ENCODE measurements around the gene PLPPR2. TPM values are rescaled to one million over a fixed set of nuclear protein-coding genes. Genes with fewer than 3 reads are reported as not detected.
A peak's percentile ranks its signal among the peaks of the same experiment; 100 is the strongest.

PLPPR2 gene
- total RNA-seq, 2 donors from 2014 or later = 26.2 to 30.5 TPM

- Histone ChIP-seq H3K27ac (peak overlapping the region; percentile 71 to 77), H3K4me1 (peaks cover 0 to 37% of the 10 kb centered on the region in 2 donors), H3K9me3 (no peaks in the 10 kb centered on the region), H3K36me3 (no peaks in the 10 kb centered on the region), H3K4me3 (peak overlapping the region; percentile 48 to 56), H3K27me3 (no peaks in the 10 kb centered on the region)
- no peak for DNase-seq (ENCODE audit: low spot score)
- peak; percentile 46 to 77 for TF ChIP-seq CTCF (IDR thresholded peaks at IDR 0.05)
Measured at GRCh38 chr19:11382898-11383705, 27.9 kb downstream of the PLPPR2 start.

- H3K27ac ChIP-seq = peak overlapping the region; percentile 71 to 77
Measured at GRCh38 chr19:11383706-11384048, 28.4 kb downstream of the PLPPR2 start.

GRCh38 chr19:11384778-11385129 lies 29.5 kb downstream of the PLPPR2 start:
- Histone ChIP-seq H3K9me3 (no peaks in the 10 kb centered on the region), H3K4me3 (no peak overlapping the region), H3K36me3 (no peaks in the 10 kb centered on the region), H3K27ac (no peak overlapping the region), H3K27me3 (no peaks in the 10 kb centered on the region), H3K4me1 (peaks cover 0 to 29% of the 10 kb centered on the region in 2 donors)
- TF ChIP-seq CTCF (IDR thresholded peaks at IDR 0.05) = no peak
- no peak for DNase-seq (ENCODE audit: low spot score)

More at GRCh38 chr19:11383706-11384048, 28.4 kb downstream of the PLPPR2 start:
- H3K4me1 ChIP-seq = peaks cover 0 to 31% of the 10 kb centered on the region in 2 donors
- H3K27me3 ChIP-seq = no peaks in the 10 kb centered on the region
- no peak for TF ChIP-seq CTCF (IDR thresholded peaks at IDR 0.05)
- no peaks in the 10 kb centered on the region for H3K9me3 ChIP-seq
- no peaks in the 10 kb centered on the region for H3K36me3 ChIP-seq
- peak overlapping the region; percentile 48 to 56 for H3K4me3 ChIP-seq
- no peak for DNase-seq (ENCODE audit: low spot score)

- peaks cover 0 to 21% of the 10 kb centered on the region in 2 donors for H3K4me1 ChIP-seq
- H3K4me3 ChIP-seq = no peak overlapping the region
- H3K9me3 ChIP-seq = peaks cover 0 to 11% of the 10 kb centered on the region in 2 donors
- no peak overlapping the region for H3K27ac ChIP-seq
- no peak for DNase-seq (ENCODE audit: low spot score)
- TF ChIP-seq CTCF (IDR thresholded peaks at IDR 0.05) = no peak
- no peaks in the 10 kb centered on the region for H3K36me3 ChIP-seq
- H3K27me3 ChIP-seq = no peaks in the 10 kb centered on the region
Measured at GRCh38 chr19:11387162-11388034, 32.2 kb downstream of the PLPPR2 start.

- H3K9me3 ChIP-seq = peaks cover 0 to 11% of the 10 kb centered on the region in 2 donors
- H3K4me3 ChIP-seq = no peak overlapping the region
- no peaks in the 10 kb centered on the region for H3K36me3 ChIP-seq
- H3K27me3 ChIP-seq = no peaks in the 10 kb centered on the region
- no peak for TF ChIP-seq CTCF (IDR thresholded peaks at IDR 0.05)
- DNase-seq (ENCODE audit: low spot score) = no peak
- H3K4me1 ChIP-seq = no peaks in the 10 kb centered on the region
- no peak overlapping the region for H3K27ac ChIP-seq
Measured at GRCh38 chr19:11390359-11390758, 35.1 kb downstream of the PLPPR2 start.
